Measurements from ENCODE around the gene TTLL11.

GRCh38 chr9:121852651-121853616, 240.2 kb downstream of the TTLL11 start:
- TF ChIP-seq CTCF (IDR thresholded peaks at IDR 0.05) (no peak), POLR2A (IDR thresholded peaks at IDR 0.05) (peak in 1 of 2 donors; percentile 13)

Data from uterus (tissue), 2 donors.